ENCODE results near the gene RAB33B.
"Not testable (repeated sequence)": the region's sequence is repeated elsewhere in the genome, so short reads cannot be mapped to it uniquely, and the experiment has no call there.

The RAB33B gene

DNA sequence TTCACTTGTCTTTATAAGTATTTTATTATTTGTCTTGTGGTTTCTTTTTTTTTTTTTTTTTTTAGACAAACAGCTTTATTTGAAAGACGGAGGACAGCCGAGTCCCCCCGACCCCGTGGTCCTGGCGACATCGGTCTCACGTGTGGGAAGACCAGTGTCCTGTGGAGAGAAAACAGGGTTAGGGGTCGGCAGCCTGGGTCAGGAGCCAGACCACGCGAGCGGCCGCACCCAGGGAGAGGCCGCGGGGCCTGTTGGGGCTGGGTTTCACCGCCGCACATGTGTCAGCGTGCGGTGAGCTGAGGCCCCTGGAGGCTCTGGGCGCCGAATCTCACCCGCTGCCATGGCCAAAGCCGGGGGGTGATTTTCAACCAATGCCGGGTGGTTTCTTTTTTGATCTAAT is 17.8 kb upstream of the RAB33B start:
- H3K27ac ChIP-seq = no peak overlapping the region
- no peak for DNase-seq (ENCODE audit: low spot score)
- ChIA-PET CTCF (interaction anchor here (0.5 kb wide), 1 partner anchor 75 kb away, joined by 4 read pairs; no protein-coding TSS in a partner anchor), POLR2A (ENCODE audit: low non-redundant PET) (no interaction called here)
- TF ChIP-seq, protein P1, sequence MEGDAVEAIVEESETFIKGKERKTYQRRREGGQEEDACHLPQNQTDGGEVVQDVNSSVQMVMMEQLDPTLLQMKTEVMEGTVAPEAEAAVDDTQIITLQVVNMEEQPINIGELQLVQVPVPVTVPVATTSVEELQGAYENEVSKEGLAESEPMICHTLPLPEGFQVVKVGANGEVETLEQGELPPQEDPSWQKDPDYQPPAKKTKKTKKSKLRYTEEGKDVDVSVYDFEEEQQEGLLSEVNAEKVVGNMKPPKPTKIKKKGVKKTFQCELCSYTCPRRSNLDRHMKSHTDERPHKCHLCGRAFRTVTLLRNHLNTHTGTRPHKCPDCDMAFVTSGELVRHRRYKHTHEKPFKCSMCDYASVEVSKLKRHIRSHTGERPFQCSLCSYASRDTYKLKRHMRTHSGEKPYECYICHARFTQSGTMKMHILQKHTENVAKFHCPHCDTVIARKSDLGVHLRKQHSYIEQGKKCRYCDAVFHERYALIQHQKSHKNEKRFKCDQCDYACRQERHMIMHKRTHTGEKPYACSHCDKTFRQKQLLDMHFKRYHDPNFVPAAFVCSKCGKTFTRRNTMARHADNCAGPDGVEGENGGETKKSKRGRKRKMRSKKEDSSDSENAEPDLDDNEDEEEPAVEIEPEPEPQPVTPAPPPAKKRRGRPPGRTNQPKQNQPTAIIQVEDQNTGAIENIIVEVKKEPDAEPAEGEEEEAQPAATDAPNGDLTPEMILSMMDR (conservative IDR thresholded peaks at IDR 0.05; ENCODE audit: low read depth) = no peak

DNA sequence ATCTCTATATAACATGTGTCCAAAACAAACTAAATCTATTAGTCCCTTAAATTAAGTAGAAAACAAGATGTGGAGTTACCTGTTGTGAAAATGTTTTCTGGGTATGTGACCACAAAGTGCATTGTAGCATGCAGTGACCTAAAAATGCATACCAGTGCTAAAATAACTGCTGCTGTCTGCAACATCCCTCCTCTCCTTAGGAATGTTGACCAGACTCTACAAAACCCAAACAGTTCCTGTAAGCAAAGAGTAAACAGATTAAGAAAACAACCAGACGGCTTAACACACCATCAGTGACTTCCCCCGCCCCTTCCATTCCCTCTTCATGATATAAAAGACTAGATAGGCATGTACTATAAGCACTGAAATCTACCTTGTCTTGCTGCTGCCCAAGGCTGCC is 15.8 kb upstream of the RAB33B start:
- ChIA-PET CTCF (no interaction called here), POLR2A (ENCODE audit: low non-redundant PET) (no interaction called here)

DNA sequence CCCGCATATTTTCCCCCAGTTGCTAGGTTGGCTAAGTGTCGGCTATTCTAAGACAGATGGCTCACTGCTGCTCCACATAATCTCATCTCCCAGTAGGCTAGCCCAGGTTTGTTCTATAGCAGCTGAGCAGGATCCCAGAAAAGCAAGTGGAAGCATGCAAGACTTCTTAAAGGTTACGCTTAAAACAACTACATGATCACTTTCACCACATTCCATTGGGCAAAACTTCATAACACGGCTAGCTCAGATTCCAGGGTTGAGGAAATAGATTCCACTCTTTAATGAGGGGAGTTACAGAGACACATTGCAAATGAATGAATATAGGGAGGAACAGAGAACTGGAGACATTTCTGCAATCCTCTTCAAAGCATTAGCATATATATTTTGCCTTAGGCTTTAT is 12.9 kb upstream of the RAB33B start:
- ChIA-PET CTCF (no interaction called here), POLR2A (ENCODE audit: low non-redundant PET) (no interaction called here)
- DNase-seq (ENCODE audit: low spot score) = no peak
- peak overlapping the region; percentile 68 for H3K27ac ChIP-seq
- TF ChIP-seq, protein P1 (conservative IDR thresholded peaks at IDR 0.05; ENCODE audit: low read depth) = no peak

More for the DNA sequence above, 15.8 kb upstream of the RAB33B start:
- DNase-seq (ENCODE audit: low spot score) = no peak
- H3K27ac ChIP-seq = no peak overlapping the region
- TF ChIP-seq, protein P1 (conservative IDR thresholded peaks at IDR 0.05; ENCODE audit: low read depth) = no peak

DNA sequence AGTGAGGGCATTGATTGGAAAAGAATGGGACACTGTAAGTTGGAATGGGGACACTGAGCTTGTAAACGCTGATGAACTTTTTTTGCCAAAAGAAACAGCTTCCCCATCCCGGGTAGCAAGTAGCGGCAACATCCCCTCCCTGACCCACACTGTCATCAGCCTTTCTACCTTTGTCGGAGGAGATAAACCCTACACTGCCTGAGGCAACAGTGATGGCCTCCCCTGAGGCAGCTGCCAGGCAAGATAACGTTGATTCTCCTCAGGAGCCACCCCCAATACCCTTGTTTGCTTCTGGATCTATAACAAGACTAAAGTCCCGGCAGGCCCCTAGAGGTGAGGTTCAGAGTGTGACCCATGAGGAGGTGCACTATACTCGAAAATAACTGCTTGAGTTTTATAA is 10.3 kb upstream of the RAB33B start:
- H3K27ac ChIP-seq = no peak overlapping the region
- POLR2A ChIA-PET (ENCODE audit: low non-redundant PET) = no interaction called here
- TF ChIP-seq, protein P1 (conservative IDR thresholded peaks at IDR 0.05; ENCODE audit: low read depth) = no peak
- CTCF ChIA-PET = no interaction called here
- no peak for DNase-seq (ENCODE audit: low spot score)

DNA sequence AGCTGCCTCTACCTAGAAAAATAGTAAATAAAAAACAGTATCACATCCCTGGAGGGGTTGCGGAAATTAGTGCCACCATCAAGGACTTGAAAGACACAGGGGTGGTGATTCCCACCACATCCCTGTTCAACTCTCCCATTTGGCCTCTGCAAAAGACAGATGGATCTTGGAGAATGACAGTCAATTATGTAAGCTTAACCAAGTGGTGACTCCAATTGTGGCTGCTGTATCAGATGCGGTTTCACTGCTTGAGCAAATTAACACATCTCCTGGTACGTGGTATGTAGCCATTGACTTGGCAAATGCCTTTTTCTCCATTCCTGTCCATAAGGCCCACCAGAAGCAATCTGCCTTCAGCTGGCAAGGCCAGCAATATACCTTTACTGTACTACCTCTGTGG is 9.0 kb upstream of the RAB33B start:
- POLR2A ChIA-PET (ENCODE audit: low non-redundant PET); DNase-seq (ENCODE audit: low spot score); CTCF ChIA-PET; H3K27ac ChIP-seq: not testable (repeated sequence)

DNA sequence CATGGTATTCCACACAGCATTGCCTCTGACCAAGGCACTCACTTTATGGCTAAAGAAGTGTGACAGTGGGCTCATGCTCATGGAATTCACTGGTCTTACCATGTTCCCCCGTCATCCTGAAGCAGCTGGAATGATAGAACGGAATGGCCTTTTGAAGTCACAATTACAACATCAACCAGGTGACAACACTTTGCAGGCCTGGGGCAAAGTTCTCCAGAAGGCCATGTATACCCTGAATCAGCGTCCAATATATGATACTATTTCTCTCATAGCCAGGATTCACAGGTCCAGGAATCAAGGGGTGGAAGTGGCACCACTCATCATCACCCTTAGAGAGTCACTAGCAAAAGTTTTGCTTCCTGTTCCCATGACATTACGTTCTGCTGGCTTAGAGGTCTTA is 6.8 kb upstream of the RAB33B start:
- H3K27ac ChIP-seq; CTCF ChIA-PET; POLR2A ChIA-PET (ENCODE audit: low non-redundant PET); DNase-seq (ENCODE audit: low spot score): not testable (repeated sequence)

DNA sequence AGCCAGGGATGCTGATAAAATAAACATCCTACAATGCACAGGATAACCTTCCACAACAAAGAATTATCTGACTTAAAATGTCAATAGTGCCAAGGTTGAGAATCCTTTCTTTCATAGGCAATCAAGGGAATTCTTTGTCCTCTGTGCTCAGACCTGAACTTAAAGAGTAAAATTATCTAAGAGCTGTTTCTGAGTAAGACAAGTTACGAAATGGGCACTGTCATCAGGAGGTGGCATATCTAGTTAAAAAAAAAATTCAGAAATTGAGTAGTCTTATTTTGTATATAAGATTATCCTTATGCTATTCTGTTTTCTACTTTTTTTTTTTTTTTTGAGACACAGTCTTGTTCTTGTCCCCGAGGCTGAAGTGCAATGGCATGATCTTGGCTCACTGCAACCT is 3.3 kb upstream of the RAB33B start:
- H3K27ac ChIP-seq = no peak overlapping the region
- DNase-seq (ENCODE audit: low spot score) = no peak
- CTCF ChIA-PET = no interaction called here
- TF ChIP-seq, protein P1 (conservative IDR thresholded peaks at IDR 0.05; ENCODE audit: low read depth) = no peak
- POLR2A ChIA-PET (ENCODE audit: low non-redundant PET) = no interaction called here

DNA sequence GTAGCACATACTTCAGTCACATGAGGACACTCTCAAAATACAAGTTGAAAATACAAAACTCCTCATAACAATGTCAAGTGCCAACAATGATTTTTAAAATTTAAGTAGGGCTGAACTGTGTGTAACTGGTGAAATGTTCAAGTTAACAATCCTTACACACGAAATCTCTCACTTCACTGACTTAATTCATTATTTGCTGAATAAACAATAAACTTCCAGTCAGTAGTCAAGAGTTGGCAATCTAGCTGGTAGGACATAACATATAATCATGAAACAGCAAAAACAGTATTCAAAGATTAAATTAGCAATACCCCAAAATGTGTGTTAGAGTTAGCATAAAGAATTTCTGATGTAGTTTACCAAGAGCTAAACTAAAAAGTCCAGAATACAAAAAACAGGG is 1.9 kb upstream of the RAB33B start:
- CTCF ChIA-PET = interaction anchor here (0.5 to 0.8 kb wide), 3 partner anchors 29 to 52 kb away, joined by 3 to 6 read pairs (median 3); no protein-coding TSS in a partner anchor
- POLR2A ChIA-PET (ENCODE audit: low non-redundant PET) = no interaction called here
- no peak for DNase-seq (ENCODE audit: low spot score)
- no peak overlapping the region for H3K27ac ChIP-seq
- TF ChIP-seq, protein P1 (conservative IDR thresholded peaks at IDR 0.05; ENCODE audit: low read depth) = no peak

Measured in RWPE1 (cell line).